Thyroid gland (tissue), 4 donors: ENCODE data around the gene EBF3. TPM values are rescaled to one million over a fixed set of nuclear protein-coding genes. Genes with fewer than 3 reads are reported as not detected.

Experiments used
- DNase-seq, 2 donors: peaks; one replicate each; pipeline ENCODE4 v3.0.0-alpha.2; 2019
- H3K27ac ChIP-seq, 3 donors: fragments of 200-600 bp; sonication (generic); 1 replicate in 2 of 3; 2 replicates in 1 of 3; pipeline ENCODE4 v1.5.1; 2016 to 2019; ENCODE audit warnings: mild to moderate bottlenecking in 1 of 3, moderate library complexity in 1 of 3
- H3K27me3 ChIP-seq: fragments of 200-600 bp; sonication (generic); one replicate; pipeline ENCODE4 v1.5.1; 2019
- H3K36me3 ChIP-seq, 2 donors: fragments of 200-600 bp; sonication (generic); one replicate each; pipeline ENCODE4 v1.5.1; 2016 to 2019
- H3K4me1 ChIP-seq, 2 donors: fragments of 200-600 bp; sonication (generic); one replicate each; pipeline ENCODE4 v1.5.1; 2017 to 2019
- H3K4me3 ChIP-seq, 3 donors: fragments of 200-600 bp; sonication (generic); replicated peaks in 1 of 3; 1 replicate in 2 of 3; 2 replicates in 1 of 3; pipeline ENCODE4 v1.5.1; 2016; ENCODE audit warnings: mild to moderate bottlenecking in 1 of 3
- H3K9me3 ChIP-seq: fragments of 200-600 bp; sonication (generic); one replicate; pipeline ENCODE4 v1.5.1; 2017
- CTCF ChIP-seq, 6 experiments: fragments of 200-600 bp in 3 of 6; fragments of 450-650 bp in 3 of 6; sonication (generic) in 3 of 6; IDR thresholded peaks; one replicate each; pipeline ENCODE4 v1.5.1; 2016 to 2019; ENCODE audit warnings: antibody characterized with exemption in 6 of 6, mild to moderate bottlenecking in 2 of 6, inconsistent platforms in 1 of 6, moderate library complexity in 1 of 6
- POLR2A ChIP-seq, 2 donors: fragments of 450-650 bp; IDR thresholded peaks; one replicate each; pipeline ENCODE4 v1.6.1; 2017; ENCODE audit warnings: antibody characterized with exemption in 2 of 2, mild to moderate bottlenecking in 2 of 2, moderate library complexity in 1 of 2
- WGBS, 2 donors: methylation state at CpG; one replicate each; pipeline ENCODE4 v1.1.5; 2017; 5-methylcytosine and 5-hydroxymethylcytosine counted together
- intact Hi-C: fragments of 100-400 bp; cut with DNase I; formaldehyde crosslinking; loops from one replicate; pipeline ENCODE4 v1.15.1; 2023
- total RNA-seq, 4 donors: library from RNA; depleted of rRNA; stranded (reverse); fragments of >200 nt; gene quantifications; one replicate each; pipeline ENCODE4 v1.2.3, GENCODE V29; 2016

Gene EBF3
- total RNA-seq, 4 donors from 2014 or later, result 6.8 to 12.5 (median 8.8) TPM

DNA sequence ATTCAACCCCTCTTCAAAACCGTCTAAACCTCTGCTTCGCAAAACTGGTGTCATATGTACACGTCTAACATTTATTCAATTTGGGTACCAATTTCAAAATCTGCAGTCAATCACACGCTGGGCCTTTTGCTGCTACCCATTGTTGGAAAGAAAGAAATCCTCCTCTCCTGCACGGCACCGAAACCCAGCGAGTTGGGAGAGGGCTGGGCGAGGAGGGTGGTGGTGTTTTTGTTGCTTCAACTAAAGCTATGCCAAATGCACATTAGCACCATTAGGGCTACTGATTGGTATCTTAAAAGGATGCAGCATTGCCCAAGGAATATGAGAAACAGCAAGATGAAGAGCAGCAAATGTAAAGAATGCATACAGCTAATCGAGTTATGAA is 7.8 kb downstream of the EBF3 start:
- Histone ChIP-seq H3K9me3 (no peaks in the 10 kb centered on the region), H3K4me3 (no peak overlapping the region), H3K36me3 (no peaks in the 10 kb centered on the region), H3K27ac (peak overlapping the region; percentile 8 to 31 (median 8)), H3K4me1 (peaks cover 0 to 17% of the 10 kb centered on the region in 2 donors), H3K27me3 (peaks cover 37% of the 10 kb centered on the region)
- no peak for DNase-seq
- WGBS, 2 donors, result 11 to 30% methylated on average over 9 of the region's 9 CpGs
- TF ChIP-seq POLR2A (IDR thresholded peaks at IDR 0.05), result no peak
- no peak for TF ChIP-seq CTCF (IDR thresholded peaks at IDR 0.05)
- intact Hi-C loops, result no loop called here

DNA sequence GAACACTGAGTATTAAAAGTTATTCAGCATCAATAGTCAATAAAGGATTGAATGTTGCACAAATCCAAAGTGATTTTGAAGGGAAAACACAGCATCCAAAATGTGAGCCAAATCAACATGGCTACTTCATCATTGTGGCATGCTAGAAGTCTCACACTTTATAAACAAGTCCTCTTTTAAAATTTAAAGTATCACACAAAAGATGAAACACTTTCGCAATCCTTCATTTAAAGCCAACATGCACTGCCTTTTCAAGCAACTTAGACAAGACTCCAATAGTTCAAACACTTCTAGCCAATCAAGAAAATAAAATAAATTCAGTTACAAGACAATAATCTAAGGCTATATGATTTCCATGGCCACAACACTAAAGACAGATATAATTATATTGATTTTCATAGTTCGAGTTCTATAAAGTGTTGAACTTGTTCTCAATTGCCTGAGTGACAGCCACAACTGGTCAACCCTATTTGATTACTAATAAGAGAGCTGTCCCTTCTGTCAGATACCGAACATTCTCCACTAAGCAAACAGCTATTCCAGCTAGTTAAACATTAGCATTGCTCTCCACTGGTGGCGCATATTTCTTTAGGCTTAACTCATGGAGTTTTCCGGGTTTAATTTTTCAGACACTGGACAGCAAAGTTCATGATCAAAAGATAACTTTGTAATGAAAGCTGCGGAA is 8.3 kb downstream of the EBF3 start:
- peak overlapping the region in 2 of 3 donors; percentile 8 to 31 for H3K27ac ChIP-seq
- no peak for TF ChIP-seq CTCF (IDR thresholded peaks at IDR 0.05)
- peaks cover 36% of the 10 kb centered on the region for H3K27me3 ChIP-seq

DNA sequence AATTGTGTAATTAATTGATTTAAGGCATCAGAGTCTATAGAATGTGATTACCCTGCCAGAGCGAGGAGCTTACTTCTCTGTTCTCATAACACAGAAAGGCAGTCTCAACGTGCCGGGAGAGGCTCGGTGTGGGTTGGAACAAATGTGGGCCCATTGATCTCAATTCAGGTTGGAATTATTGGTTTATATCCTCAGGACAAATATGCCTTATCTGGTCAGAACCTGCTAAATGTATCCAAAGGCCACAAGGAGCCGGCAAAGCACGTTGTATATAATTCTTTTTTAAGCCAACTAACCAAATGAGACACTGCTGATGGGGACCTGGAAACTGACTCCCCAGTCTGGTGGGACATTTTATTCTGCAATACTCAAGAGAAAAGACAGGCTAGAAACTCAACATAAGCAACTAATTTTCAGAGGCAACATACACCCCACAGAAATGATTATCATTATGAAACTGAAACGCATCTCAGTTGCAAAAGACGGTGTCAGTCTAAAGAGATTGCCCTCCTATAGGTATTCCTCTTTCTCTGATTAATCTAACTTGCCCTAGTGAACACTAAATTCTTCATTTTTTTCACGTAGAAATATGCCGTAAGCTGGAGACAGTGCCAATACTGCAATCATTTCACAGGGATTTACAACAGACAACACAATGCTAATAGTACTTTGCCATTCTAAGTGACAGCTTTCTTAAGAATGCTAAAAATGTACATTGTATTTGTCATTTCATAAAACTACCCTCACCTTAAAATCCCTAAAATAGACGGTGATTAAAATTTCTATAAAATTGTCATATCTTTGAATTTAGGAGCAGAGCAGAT is 9.4 kb downstream of the EBF3 start:
- Histone ChIP-seq H3K27me3 (peaks cover 26% of the 10 kb centered on the region), H3K9me3 (no peaks in the 10 kb centered on the region), H3K36me3 (no peaks in the 10 kb centered on the region), H3K4me1 (peaks cover 5 to 23% of the 10 kb centered on the region in 2 donors), H3K4me3 (no peak overlapping the region), H3K27ac (peak overlapping the region in 1 of 3 donors; percentile 60)
- 65 to 66% methylated on average over 11 of the region's 11 CpGs for WGBS, 2 donors
- no peak for DNase-seq
- intact Hi-C loops, result no loop called here
- TF ChIP-seq CTCF (IDR thresholded peaks at IDR 0.05), result no peak
- no peak for TF ChIP-seq POLR2A (IDR thresholded peaks at IDR 0.05)

More for the DNA sequence above, 8.3 kb downstream of the EBF3 start:
- WGBS, 2 donors, result 25 to 34% methylated on average over 6 of the region's 6 CpGs
- Histone ChIP-seq H3K36me3 (no peaks in the 10 kb centered on the region), H3K4me1 (peaks cover 0 to 20% of the 10 kb centered on the region in 2 donors), H3K4me3 (no peak overlapping the region), H3K9me3 (no peaks in the 10 kb centered on the region)
- intact Hi-C loops, result no loop called here
- no peak for DNase-seq

DNA sequence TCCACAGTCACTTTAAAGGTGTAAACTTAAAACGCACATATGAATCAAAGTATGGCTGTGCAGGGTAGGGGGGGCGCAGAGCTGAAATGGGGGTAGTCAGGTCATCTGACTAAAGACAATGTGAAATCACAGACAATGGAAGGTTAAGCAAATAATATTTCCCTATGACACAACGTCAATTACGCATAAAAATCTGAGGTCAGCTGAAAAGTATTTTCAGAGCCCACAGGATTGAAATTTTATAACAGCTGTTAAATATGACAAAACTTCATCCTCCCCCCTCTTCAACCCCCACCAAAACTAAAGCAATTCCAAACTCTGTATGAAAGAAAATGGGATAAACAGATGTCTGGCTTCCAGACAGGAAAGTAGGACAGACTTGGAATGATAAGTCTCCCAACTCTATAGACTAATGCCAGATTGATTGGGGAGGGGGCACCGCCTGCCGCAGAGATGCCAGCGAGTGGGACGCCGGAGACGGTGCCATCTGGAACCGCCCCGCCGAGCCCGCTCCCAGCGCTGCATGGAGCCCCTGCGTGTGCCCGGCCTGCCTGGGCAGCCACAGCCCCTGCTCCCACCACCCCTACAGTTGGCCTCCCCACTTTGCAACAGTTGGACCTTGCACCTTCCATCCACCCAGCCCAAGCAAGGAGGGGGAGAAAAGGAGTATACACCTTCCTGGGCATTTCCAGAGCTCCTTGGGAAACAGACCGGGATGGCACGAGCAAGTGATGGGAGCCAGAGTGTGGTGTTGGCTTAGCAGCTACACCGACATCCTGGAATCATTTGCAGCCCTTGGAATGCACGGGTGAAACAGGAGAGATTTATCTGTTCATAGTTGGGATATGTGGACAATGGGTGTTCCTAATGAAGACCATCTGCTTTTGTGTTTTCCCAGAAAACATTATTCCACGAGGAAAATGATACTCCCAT is 10.7 kb downstream of the EBF3 start:
- Histone ChIP-seq H3K9me3 (no peaks in the 10 kb centered on the region), H3K27me3 (peaks cover 14% of the 10 kb centered on the region), H3K36me3 (no peaks in the 10 kb centered on the region), H3K4me3 (no peak overlapping the region), H3K4me1 (peaks cover 5 to 15% of the 10 kb centered on the region in 2 donors), H3K27ac (peak overlapping the region in 2 of 3 donors; percentile 29 to 56)
- TF ChIP-seq CTCF (IDR thresholded peaks at IDR 0.05) (no peak), POLR2A (IDR thresholded peaks at IDR 0.05) (no peak)
- 67 to 76% methylated on average over 15 to 22 of the region's 22 CpGs for WGBS, 2 donors
- DNase-seq, result no peak
- intact Hi-C loops, result no loop called here
